Activated CD4-positive, alpha-beta memory T cell treated with anti-CD3 and anti-CD28 coated beads, Interleukin-2, amount 10 ng/mL, durations not matched to agents 7 days and 5 days (primary cell): ENCODE measurements around the gene G6PC1. TPM values are rescaled to one million over a fixed set of nuclear protein-coding genes. Genes with fewer than 3 reads are reported as not detected.
"Not testable (repeated sequence)": the region's sequence is repeated elsewhere in the genome, so short reads cannot be mapped to it uniquely, and the experiment has no call there.

Experiments used
- CTCF ChIA-PET: fragments of 350-600 bp; sonication (Branson Sonifier 250); formaldehyde crosslinking; loops from one replicate; lab custom pipeline; 2021; ENCODE audit warnings: antibody characterized with exemption, inconsistent platforms; lab: Charles Lee
- POLR2A ChIA-PET: fragments of 350-600 bp; sonication (Branson Sonifier 250); formaldehyde crosslinking; loops from one replicate; lab custom pipeline; 2021; ENCODE audit warnings: antibody characterized with exemption; lab: Charles Lee
- DNase-seq: peaks from one replicate; pipeline ENCODE4 v3.0.0-alpha.2; 2020
- H3K27ac Mint-ChIP-seq: one replicate; pipeline ENCODE4 v1.8.0; 2021; ENCODE audit warnings: mild to moderate bottlenecking, mixed read lengths
- H3K27me3 Mint-ChIP-seq: one replicate; pipeline ENCODE4 v1.8.0; 2021; ENCODE audit warnings: mixed read lengths
- H3K36me3 Mint-ChIP-seq: one replicate; pipeline ENCODE4 v1.8.0; 2021; ENCODE audit warnings: low read depth, mixed read lengths
- H3K4me1 Mint-ChIP-seq: one replicate; pipeline ENCODE4 v1.8.0; 2021; ENCODE audit warnings: mixed read lengths
- H3K4me3 Mint-ChIP-seq: one replicate; pipeline ENCODE4 v1.8.0; 2021; ENCODE audit warnings: mild to moderate bottlenecking, mixed read lengths
- H3K9me3 Mint-ChIP-seq: one replicate; pipeline ENCODE4 v1.8.0; 2021; ENCODE audit warnings: mixed read lengths
- total RNA-seq, 2 experiments: library from RNA; stranded (reverse); gene quantifications; one replicate each; pipeline ENCODE4 v1.2.3, GENCODE V29; 2021

The G6PC1 gene
- total RNA-seq, result not detected

- H3K36me3 Mint-ChIP-seq, result no peaks in the 10 kb centered on the region
- no peak within 1 kb of the TSS for H3K27ac Mint-ChIP-seq
- DNase-seq, result no peak
- no peak within 1 kb of the TSS for H3K4me3 Mint-ChIP-seq
- H3K27me3 Mint-ChIP-seq, result peaks cover 19% of the 10 kb centered on the region
- CTCF ChIA-PET, result no interaction called here
- no peaks in the 10 kb centered on the region for H3K9me3 Mint-ChIP-seq
- POLR2A ChIA-PET, result no interaction called here
- H3K4me1 Mint-ChIP-seq, result no peaks in the 10 kb centered on the region
Measured at GRCh38 chr17:42900460-42901331, at the start of gene G6PC1. TSS of gene G6PC1 (plus strand) at chr17:42900799. CDS start at chr17:42900877, 78 bp downstream.

- Mint-ChIP-seq H3K36me3 (peaks cover 3% of the 10 kb centered on the region), H3K9me3 (no peaks in the 10 kb centered on the region), H3K27me3 (peaks cover 2% of the 10 kb centered on the region), H3K4me1 (peaks cover 8% of the 10 kb centered on the region), H3K27ac (no peak within 1 kb of the TSS), H3K4me3 (no peak within 1 kb of the TSS)
- DNase-seq, result no peak
- POLR2A ChIA-PET, result interaction anchor here (7.0 kb wide), 1 partner anchor 16 kb away, joined by 37 read pairs; the partner anchor contains the start of gene PSME3
- CTCF ChIA-PET, result no interaction called here
Measured at GRCh38 chr17:42850954-42851353, 49.6 kb upstream of the G6PC1 start, which contains the start of gene AOC3. TSS of gene AOC3 (plus strand) at chr17:42851199. CDS start at chr17:42851344, 145 bp downstream.

DNA sequence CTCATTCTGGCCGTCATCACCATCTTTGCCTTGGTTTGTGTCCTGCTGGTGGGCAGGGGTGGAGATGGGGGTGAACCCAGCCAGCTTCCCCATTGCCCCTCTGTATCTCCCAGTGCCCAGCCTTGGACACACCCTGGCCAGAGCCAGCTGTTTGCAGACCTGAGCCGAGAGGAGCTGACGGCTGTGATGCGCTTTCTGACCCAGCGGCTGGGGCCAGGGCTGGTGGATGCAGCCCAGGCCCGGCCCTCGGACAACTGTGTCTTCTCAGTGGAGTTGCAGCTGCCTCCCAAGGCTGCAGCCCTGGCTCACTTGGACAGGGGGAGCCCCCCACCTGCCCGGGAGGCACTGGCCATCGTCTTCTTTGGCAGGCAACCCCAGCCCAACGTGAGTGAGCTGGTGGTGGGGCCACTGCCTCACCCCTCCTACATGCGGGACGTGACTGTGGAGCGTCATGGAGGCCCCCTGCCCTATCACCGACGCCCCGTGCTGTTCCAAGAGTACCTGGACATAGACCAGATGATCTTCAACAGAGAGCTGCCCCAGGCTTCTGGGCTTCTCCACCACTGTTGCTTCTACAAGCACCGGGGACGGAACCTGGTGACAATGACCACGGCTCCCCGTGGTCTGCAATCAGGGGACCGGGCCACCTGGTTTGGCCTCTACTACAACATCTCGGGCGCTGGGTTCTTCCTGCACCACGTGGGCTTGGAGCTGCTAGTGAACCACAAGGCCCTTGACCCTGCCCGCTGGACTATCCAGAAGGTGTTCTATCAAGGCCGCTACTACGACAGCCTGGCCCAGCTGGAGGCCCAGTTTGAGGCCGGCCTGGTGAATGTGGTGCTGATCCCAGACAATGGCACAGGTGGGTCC is 49.0 kb upstream of the G6PC1 start:
- H3K36me3 Mint-ChIP-seq, DNase-seq, H3K27me3 Mint-ChIP-seq, H3K4me3 Mint-ChIP-seq, H3K27ac Mint-ChIP-seq, H3K4me1 Mint-ChIP-seq, H3K9me3 Mint-ChIP-seq, CTCF ChIA-PET: not testable (repeated sequence)
- POLR2A ChIA-PET, result interaction anchor here (7.0 kb wide), 1 partner anchor 16 kb away, joined by 37 read pairs; the partner anchor contains the start of gene PSME3

DNA sequence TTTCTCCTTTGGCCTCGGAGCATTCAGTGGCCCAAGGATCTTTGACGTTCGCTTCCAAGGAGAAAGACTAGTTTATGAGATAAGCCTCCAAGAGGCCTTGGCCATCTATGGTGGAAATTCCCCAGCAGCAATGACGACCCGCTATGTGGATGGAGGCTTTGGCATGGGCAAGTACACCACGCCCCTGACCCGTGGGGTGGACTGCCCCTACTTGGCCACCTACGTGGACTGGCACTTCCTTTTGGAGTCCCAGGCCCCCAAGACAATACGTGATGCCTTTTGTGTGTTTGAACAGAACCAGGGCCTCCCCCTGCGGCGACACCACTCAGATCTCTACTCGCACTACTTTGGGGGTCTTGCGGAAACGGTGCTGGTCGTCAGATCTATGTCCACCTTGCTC is 48.2 kb upstream of the G6PC1 start:
- Mint-ChIP-seq H3K9me3 (no peaks in the 10 kb centered on the region), H3K27me3 (peaks cover 2% of the 10 kb centered on the region), H3K27ac (no peak overlapping the region), H3K4me3 (no peak overlapping the region), H3K36me3 (no peaks in the 10 kb centered on the region), H3K4me1 (no peaks in the 10 kb centered on the region)
- CTCF ChIA-PET, result no interaction called here
- POLR2A ChIA-PET, result no interaction called here
- DNase-seq, result no peak

GRCh38 chr17:42853004-42853403 is 47.6 kb upstream of the G6PC1 start:
- DNase-seq, result no peak
- H3K4me3 Mint-ChIP-seq, result no peak overlapping the region
- peaks cover 2% of the 10 kb centered on the region for H3K27me3 Mint-ChIP-seq
- H3K9me3 Mint-ChIP-seq, result no peaks in the 10 kb centered on the region
- ChIA-PET CTCF (no interaction called here), POLR2A (no interaction called here)
- H3K27ac Mint-ChIP-seq, result no peak overlapping the region
- no peaks in the 10 kb centered on the region for H3K4me1 Mint-ChIP-seq
- no peaks in the 10 kb centered on the region for H3K36me3 Mint-ChIP-seq

DNA sequence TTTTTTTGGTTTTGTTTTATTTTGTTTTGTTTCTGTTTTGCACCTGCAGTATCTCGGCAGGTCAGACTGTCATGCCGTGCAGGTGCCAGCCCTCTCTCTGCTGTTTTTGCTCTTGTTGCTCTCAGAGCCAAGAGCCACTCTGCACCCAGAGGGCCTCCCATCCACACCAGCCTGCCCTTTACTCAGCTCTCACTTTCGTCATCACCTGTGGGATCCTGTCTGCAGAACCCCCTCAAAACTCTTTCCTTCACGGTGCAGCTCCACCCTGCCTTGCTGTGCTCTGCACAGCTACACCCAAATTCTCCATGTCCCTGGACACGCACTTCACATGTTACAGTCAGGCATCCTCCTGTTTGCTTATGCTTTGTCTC is 47.0 kb upstream of the G6PC1 start:
- H3K4me1 Mint-ChIP-seq, result no peaks in the 10 kb centered on the region
- no peaks in the 10 kb centered on the region for H3K9me3 Mint-ChIP-seq
- no peak overlapping the region for H3K27ac Mint-ChIP-seq
- H3K36me3 Mint-ChIP-seq, result no peaks in the 10 kb centered on the region
- no peak for DNase-seq
- ChIA-PET CTCF (no interaction called here), POLR2A (no interaction called here)
- H3K4me3 Mint-ChIP-seq, result no peak overlapping the region
- H3K27me3 Mint-ChIP-seq, result peaks cover 4% of the 10 kb centered on the region

DNA sequence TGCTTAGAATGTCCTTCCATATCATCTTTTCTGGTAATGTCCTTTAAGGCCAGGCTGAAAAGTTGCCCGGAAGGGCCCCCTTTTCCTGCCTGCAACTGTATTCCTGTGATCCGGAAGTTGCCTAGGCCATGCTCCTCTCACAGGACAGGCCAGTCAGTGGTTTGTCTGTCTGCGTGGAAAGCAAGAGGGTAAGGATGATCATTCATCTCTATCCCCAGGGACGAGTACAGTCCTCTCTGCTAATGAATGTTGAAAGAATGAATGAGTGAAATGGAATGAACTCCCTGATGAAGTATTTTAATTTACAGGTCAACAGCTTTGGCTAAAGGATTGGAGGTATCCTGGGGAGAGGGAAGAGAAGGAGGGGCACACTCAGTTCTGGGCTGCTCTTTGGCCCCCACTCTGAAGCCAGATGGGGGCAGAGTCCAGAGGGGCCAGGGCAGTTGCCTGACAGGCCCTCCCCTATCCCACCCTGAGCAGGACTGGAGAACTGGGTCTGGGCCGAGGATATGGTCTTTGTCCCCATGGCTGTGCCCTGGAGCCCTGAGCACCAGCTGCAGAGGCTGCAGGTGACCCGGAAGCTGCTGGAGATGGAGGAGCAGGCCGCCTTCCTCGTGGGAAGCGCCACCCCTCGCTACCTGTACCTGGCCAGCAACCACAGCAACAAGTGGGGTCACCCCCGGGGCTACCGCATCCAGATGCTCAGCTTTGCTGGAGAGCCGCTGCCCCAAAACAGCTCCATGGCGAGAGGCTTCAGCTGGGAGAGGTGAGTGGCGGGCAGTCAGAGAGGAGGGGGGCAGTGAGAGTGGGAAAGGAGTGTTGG is 46.4 kb upstream of the G6PC1 start:
- no peak for DNase-seq
- no peak overlapping the region for H3K4me3 Mint-ChIP-seq
- H3K27ac Mint-ChIP-seq, result no peak overlapping the region
- POLR2A ChIA-PET, result interaction anchor here (1.3 kb wide), 1 partner anchor 9 kb away, joined by 3 read pairs; no protein-coding TSS in a partner anchor
- no peaks in the 10 kb centered on the region for H3K36me3 Mint-ChIP-seq
- peaks cover 4% of the 10 kb centered on the region for H3K27me3 Mint-ChIP-seq
- H3K4me1 Mint-ChIP-seq, result no peaks in the 10 kb centered on the region
- no peaks in the 10 kb centered on the region for H3K9me3 Mint-ChIP-seq
- CTCF ChIA-PET, result no interaction called here

GRCh38 chr17:42855048-42855596 is 45.5 kb upstream of the G6PC1 start:
- H3K4me3 Mint-ChIP-seq, result no peak overlapping the region
- no peaks in the 10 kb centered on the region for H3K36me3 Mint-ChIP-seq
- H3K27me3 Mint-ChIP-seq, result peaks cover 4% of the 10 kb centered on the region
- no peak overlapping the region for H3K27ac Mint-ChIP-seq
- no peaks in the 10 kb centered on the region for H3K4me1 Mint-ChIP-seq
- DNase-seq, result no peak
- ChIA-PET CTCF (no interaction called here), POLR2A (interaction anchor here (1.3 kb wide), 1 partner anchor 10 kb away, joined by 3 read pairs; no protein-coding TSS in a partner anchor)
- H3K9me3 Mint-ChIP-seq, result no peaks in the 10 kb centered on the region

- CTCF ChIA-PET, H3K4me3 Mint-ChIP-seq, DNase-seq, H3K9me3 Mint-ChIP-seq, H3K4me1 Mint-ChIP-seq, H3K27me3 Mint-ChIP-seq, H3K36me3 Mint-ChIP-seq, H3K27ac Mint-ChIP-seq, POLR2A ChIA-PET: not testable (repeated sequence)
Measured at GRCh38 chr17:42856093-42856492, 44.5 kb upstream of the G6PC1 start.

- CTCF ChIA-PET, H3K4me3 Mint-ChIP-seq: not testable (repeated sequence)
Measured at GRCh38 chr17:42856516-42856915, 44.1 kb upstream of the G6PC1 start.

DNA sequence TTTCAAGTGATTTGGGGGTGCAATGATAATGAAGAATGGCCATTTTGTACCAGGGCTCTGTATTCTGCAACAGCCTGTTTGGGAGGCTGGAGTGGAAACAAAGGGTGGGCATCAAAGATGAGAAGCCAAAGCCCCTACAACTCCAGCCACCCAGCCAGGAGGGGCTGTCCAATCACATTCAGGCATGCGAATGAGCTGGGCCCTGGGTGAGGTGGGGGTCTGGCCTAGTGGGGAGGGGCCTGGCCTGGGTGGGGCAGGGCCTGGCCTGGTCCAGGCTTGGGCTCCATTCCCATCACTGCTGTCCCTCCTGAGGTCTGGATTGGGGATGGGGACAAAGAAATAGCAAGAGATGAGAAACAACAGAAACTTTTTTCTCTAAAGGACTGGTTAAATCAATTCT is 43.2 kb upstream of the G6PC1 start:
- CTCF ChIA-PET, result no interaction called here
- no peak overlapping the region for H3K4me3 Mint-ChIP-seq
- H3K27me3 Mint-ChIP-seq, result peaks cover 4% of the 10 kb centered on the region
- H3K4me1 Mint-ChIP-seq, result no peaks in the 10 kb centered on the region
- POLR2A ChIA-PET, result no interaction called here
- no peaks in the 10 kb centered on the region for H3K36me3 Mint-ChIP-seq
- DNase-seq, result no peak
- H3K27ac Mint-ChIP-seq, result no peak overlapping the region
- H3K9me3 Mint-ChIP-seq, result no peaks in the 10 kb centered on the region

More at GRCh38 chr17:42856516-42856915, 44.1 kb upstream of the G6PC1 start:
- POLR2A ChIA-PET, H3K36me3 Mint-ChIP-seq, H3K27ac Mint-ChIP-seq, H3K27me3 Mint-ChIP-seq, DNase-seq, H3K4me1 Mint-ChIP-seq, H3K9me3 Mint-ChIP-seq: not testable (repeated sequence)

GRCh38 chr17:42865638-42866094 is 34.9 kb upstream of the G6PC1 start:
- no peak for DNase-seq
- Mint-ChIP-seq H3K9me3 (no peaks in the 10 kb centered on the region), H3K36me3 (no peaks in the 10 kb centered on the region), H3K4me3 (no peak overlapping the region), H3K4me1 (no peaks in the 10 kb centered on the region), H3K27me3 (peaks cover 16% of the 10 kb centered on the region), H3K27ac (no peak overlapping the region)
- POLR2A ChIA-PET, result no interaction called here
- CTCF ChIA-PET, result no interaction called here
